K562 (cell line): ENCODE results near the gene KIF25. TPM values are rescaled to one million over a fixed set of nuclear protein-coding genes. Genes with fewer than 3 reads are reported as not detected.

Source experiments
- ATAC-seq: fragments of 200-7000 bp; cut with Tn5 transposase; 3 replicates; pipeline ENCODE4 v1.9.1; 2020; ENCODE audit warnings: moderate library complexity
- BruUV-seq: library from RNA; stranded (reverse); fragments of 400-500 nt; replicated peaks from 2 replicates; lab custom pipeline; 2021; lab: Mats Ljungman, UMichigan
- CTCF ChIA-PET: fragments of 300-600 bp; formaldehyde crosslinking; extraction: SDS; loops from one replicate; lab custom pipeline; 2021; ENCODE audit warnings: low intra/inter-chr PET ratio; lab: Yijun Ruan, JAX
- POLR2A ChIA-PET: fragments of 300-600, 350-650 bp; sonication (Branson Sonifier 250); formaldehyde crosslinking; extraction: SDS; loops from one replicate; lab custom pipeline; 2021; ENCODE audit warnings: antibody characterized with exemption, inconsistent platforms; lab: Yijun Ruan, JAX
- DNase-seq, 4 experiments: peaks; one replicate each; pipeline versions ENCODE4 v3.0.0 to v3.0.0-alpha.2; 2011 to 2018; ENCODE audit warnings: low spot score in 3 of 4, mixed read lengths in 3 of 4; ENCODE audit errors: extremely low read depth in 1 of 4
- FAIRE-seq: peaks from 2 replicates; lab custom pipeline; 2011; peaks lifted over from hg19 to GRCh38; lab: Jason Lieb, UNC
- H2AFZ ChIP-seq: 2 replicates; pipeline ENCODE4 v1.6.0; 2011; ENCODE audit warnings: low read depth, low read length, control low read depth, inconsistent platforms
- H3K27ac ChIP-seq: fragments of 200-600 bp; 3 replicates; pipeline ENCODE4 v1.8.0; 2011; ENCODE audit warnings: low read depth, mild to moderate bottlenecking, control low read depth, inconsistent platforms, low read length, moderate library complexity, mixed read lengths; ENCODE audit errors: extremely low read depth
- H3K27me3 ChIP-seq, 2 experiments: fragments of 300-600 bp in 1 of 2; 2 replicates in 1 of 2; 3 replicates in 1 of 2; pipeline versions ENCODE4 v1.6.0 to v1.8.0; 2011; ENCODE audit warnings: inconsistent platforms in 2 of 2, low read length in 2 of 2, mild to moderate bottlenecking in 1 of 2, mixed read lengths in 1 of 2, moderate library complexity in 1 of 2; ENCODE audit not compliant: control insufficient read depth in 2 of 2, insufficient read depth in 2 of 2
- H3K36me3 ChIP-seq: fragments of 300-600 bp; 3 replicates; pipeline ENCODE4 v1.8.0; 2011; ENCODE audit warnings: mild to moderate bottlenecking, low read length, inconsistent platforms; ENCODE audit not compliant: control insufficient read depth, insufficient read depth
- H3K4me1 ChIP-seq, 2 experiments: fragments of 200-600 bp in 1 of 2; replicated peaks in 1 of 2; 2 replicates in 1 of 2; 3 replicates in 1 of 2; pipeline versions ENCODE4 v1.5.1 to v1.8.0; 2011; ENCODE audit warnings: inconsistent platforms in 2 of 2, low read length in 2 of 2, mild to moderate bottlenecking in 1 of 2, mixed read lengths in 1 of 2, moderate library complexity in 1 of 2; ENCODE audit not compliant: control insufficient read depth in 2 of 2, insufficient read depth in 2 of 2
- H3K4me2 ChIP-seq: 2 replicates; pipeline ENCODE4 v1.6.1; 2011; ENCODE audit warnings: low read length, control low read depth, inconsistent platforms, mixed read lengths; ENCODE audit not compliant: insufficient read depth
- H3K4me3 ChIP-seq: fragments of 200-600 bp; sonication (generic), shearing (Covaris generic); 2 replicates; pipeline ENCODE4 v1.5.1; 2016; ENCODE audit warnings: control low read depth, inconsistent platforms
- H3K79me2 ChIP-seq: fragments of 200-600 bp; 3 replicates; pipeline ENCODE4 v1.8.0; 2011; ENCODE audit warnings: low read length, inconsistent platforms; ENCODE audit not compliant: control insufficient read depth, insufficient read depth
- H3K9ac ChIP-seq, 2 experiments: 2 replicates each; pipeline versions ENCODE4 v1.6.0 to v1.6.1; 2011; ENCODE audit warnings: low read depth in 2 of 2, low read length in 2 of 2, control low read depth in 1 of 2, inconsistent platforms in 1 of 2, mild to moderate bottlenecking in 1 of 2, mixed read lengths in 1 of 2; ENCODE audit not compliant: insufficient read depth in 1 of 2
- H3K9me1 ChIP-seq: one replicate; pipeline ENCODE4 v1.6.0; 2011; ENCODE audit warnings: inconsistent platforms, mild to moderate bottlenecking, low read length, moderate library complexity; ENCODE audit not compliant: control insufficient read depth, insufficient read depth
- H3K9me3 ChIP-seq: replicated peaks from 2 replicates; pipeline ENCODE4 v1.5.1; 2011; ENCODE audit warnings: low read depth, low read length, inconsistent platforms; ENCODE audit not compliant: control insufficient read depth, insufficient read depth
- H4K20me1 ChIP-seq: replicated peaks from 2 replicates; pipeline ENCODE4 v1.6.1; 2011; ENCODE audit warnings: low read length, inconsistent platforms, mixed read lengths; ENCODE audit not compliant: control insufficient read depth, insufficient read depth
- CHAMP1 ChIP-seq: fragments of 450-650 bp; IDR thresholded peaks from 2 replicates; pipeline ENCODE4 v1.6.1; 2016; ENCODE audit warnings: mild to moderate bottlenecking
- FOXP4 ChIP-seq: sonication (generic); formaldehyde crosslinking; IDR thresholded peaks from 2 replicates; pipeline ENCODE4 v1.8.0; 2022; ENCODE audit warnings: mild to moderate bottlenecking, missing genetic modification reagents, borderline replicate concordance
- POLR2AphosphoS2 ChIP-seq: IDR thresholded peaks from 2 replicates; pipeline ENCODE4 v1.6.1; 2012; ENCODE audit warnings: low read length, improper control_type of control experiment
- REST ChIP-seq, 2 experiments: fragments of 450-650 bp; formaldehyde crosslinking in 1 of 2; IDR thresholded peaks; 2 replicates each; pipeline versions ENCODE4 v1.4.0 to v1.6.1; 2014 to 2020; ENCODE audit warnings: mild to moderate bottlenecking in 2 of 2, borderline replicate concordance in 1 of 2, low read depth in 1 of 2
- SETDB1 ChIP-seq: IDR thresholded peaks from one replicate; pipeline ENCODE4 v1.6.1; 2012; ENCODE audit warnings: low read length, control low read depth, inconsistent platforms
- SRSF9 ChIP-seq: fragments of 200-400 bp; formaldehyde crosslinking; IDR thresholded peaks from 2 replicates; pipeline ENCODE4 v1.6.1; 2017; ENCODE audit warnings: low read depth, low read length, borderline replicate concordance
- TAF1 ChIP-seq: IDR thresholded peaks from 2 replicates; pipeline ENCODE4 v1.6.1; 2011; ENCODE audit warnings: mild to moderate bottlenecking, low read length, moderate library complexity; ENCODE audit not compliant: insufficient read depth, control insufficient read depth, severe bottlenecking; ENCODE audit errors: extremely low read depth
- TEAD1 ChIP-seq, 2 experiments: fragments of 450-650 bp in 1 of 2; sonication (generic) in 1 of 2; formaldehyde crosslinking; IDR thresholded peaks; 2 replicates each; pipeline versions ENCODE4 v1.4.0 to v1.8.0; 2020 to 2022; ENCODE audit warnings: mild to moderate bottlenecking in 2 of 2, missing genetic modification reagents in 1 of 2
- XRCC3 ChIP-seq: fragments of 450-650 bp; IDR thresholded peaks from 2 replicates; pipeline ENCODE4 v1.6.1; 2017; ENCODE audit warnings: mild to moderate bottlenecking, moderate library complexity
- ZNF785 ChIP-seq: fragments of 250-450 bp; sonication (Bioruptor Pico); IDR thresholded peaks from 2 replicates; pipeline ENCODE4 v1.4.0; 2020; ENCODE audit warnings: mild to moderate bottlenecking
- WGBS: fragments of 100-300 bp; shearing (Covaris generic); methylation state at CpG from one replicate; pipeline ENCODE4 v1.1.6; 2016; ENCODE audit warnings: low coverage, mixed read lengths; ENCODE audit not compliant: insufficient coverage; ENCODE audit errors: missing lambda C conversion rate; 5-methylcytosine and 5-hydroxymethylcytosine counted together
- in situ Hi-C: fragments of 300-500 bp; cut with MboI; formaldehyde crosslinking; loops from 4 replicates; pipeline ENCODE4 v1.15.0; 2018; ENCODE audit warnings: inconsistent platforms, mixed read lengths
- intact Hi-C: fragments of 100-400 bp; cut with micrococcal nuclease; formaldehyde crosslinking; loops from 2 replicates; pipeline ENCODE4 v1.14.2; 2022
- polyA plus RNA-seq, 8 experiments: library from polyadenylated mRNA; depleted of rRNA in 4 of 8; stranded (reverse) in 5 of 8; unstranded in 3 of 8; fragments of >200 nt; fragmentation: Nextera tagmentation in 2 of 8; fragmentation: Illumina TruSeq in 1 of 8; extraction: Ambion mirVana in 2 of 8; extraction: Trizol in 1 of 8; gene quantifications; 2 replicates each; pipeline versions ENCODE4 v1.2.1 to v1.2.3, GENCODE V29; 2011 to 2014; ENCODE audit warnings: inconsistent platforms in 1 of 8, missing spikeins in 1 of 8
- total RNA-seq, 7 experiments: library from RNA; depleted of rRNA in 6 of 7; stranded (reverse); fragments of >200 nt in 6 of 7; fragmentation: Illumina TruSeq in 2 of 7; extraction: Trizol in 2 of 7; gene quantifications; 2 replicates each; pipeline versions ENCODE4 v1.2.1 to v1.2.3, GENCODE V29; 2011 to 2021; ENCODE audit warnings: low replicate concordance in 1 of 7

Gene KIF25
- total and polyA plus RNA-seq, 9 of the 15 experiments (the other 6 are each of a cell fraction or from before 2014, with no cell fraction given), result 0.04 to 0.49 (median 0.23) TPM; not detected in 5

- no peak for ATAC-seq
- Histone ChIP-seq H3K9me1 (no peaks in the 10 kb centered on the region), H3K4me3 (no peak overlapping the region), H3K27ac (no peak overlapping the region), H4K20me1 (0 out of 2 replicates have a peak, but pooled peaks cover 5% of the 10 kb centered on the region), H2AFZ (no peak overlapping the region), H3K4me1 (peaks cover 0 to 5% of the 10 kb centered on the region in 2 experiments; a peak in 1 of 5 replicates), H3K9me3 (no peaks in the 10 kb centered on the region), H3K36me3 (peaks cover 52% of the 10 kb centered on the region), H3K4me2 (no peak overlapping the region), H3K9ac (no peak overlapping the region), H3K79me2 (no peaks in the 10 kb centered on the region), H3K27me3 (no peaks in the 10 kb centered on the region)
- no peak for FAIRE-seq
- WGBS, result 89% methylated on average over 6 of the region's 6 CpGs
- ChIA-PET POLR2A (no interaction called here), CTCF (no interaction called here)
- intact Hi-C loops (no loop called here), in situ Hi-C loops (no loop called here)
- BruUV-seq, result no TSS peak
- no peak for DNase-seq
- TF ChIP-seq POLR2AphosphoS2, result no peak
- TF ChIP-seq TEAD1 (CRISPR knock-in tag; IDR thresholded peaks at IDR 0.05), result no peak
- no peak for TF ChIP-seq FOXP4 (CRISPR knock-in tag)
- no peak for TF ChIP-seq ZNF785 (CRISPR knock-in tag)
- no peak for TF ChIP-seq SETDB1
- no peak for TF ChIP-seq XRCC3
- TF ChIP-seq REST (IDR thresholded peaks at IDR 0.05; ENCODE audit: borderline replicate concordance), result no peak
- TF ChIP-seq REST (CRISPR knock-in tag; IDR thresholded peaks at IDR 0.05; ENCODE audit: low read depth), result no peak
- no peak for TF ChIP-seq TAF1
- no peak for TF ChIP-seq SRSF9
- TF ChIP-seq CHAMP1, result no peak
These were observed 41.0 kb upstream of the KIF25 start for GRCh38 chr6:167956491-167956890.
